B cell (primary cell): ENCODE measurements around the gene TREH. TPM values are rescaled to one million over a fixed set of nuclear protein-coding genes. Genes with fewer than 3 reads are reported as not detected.
"Not testable (repeated sequence)": the region's sequence is repeated elsewhere in the genome, so short reads cannot be mapped to it uniquely, and the experiment has no call there.

Source experiments
- ATAC-seq: fragments of 200-7000 bp; cut with Tn5 transposase; one replicate; pipeline ENCODE4 v1.10.0; 2021; ENCODE audit warnings: low read depth, mild to moderate bottlenecking, moderate number of reproducible peaks, moderate library complexity
- CTCF ChIA-PET: fragments of 350-600 bp; sonication (Branson Sonifier 250); formaldehyde crosslinking; loops from one replicate; lab custom pipeline; 2021; ENCODE audit warnings: antibody characterized with exemption, inconsistent platforms; lab: Charles Lee
- POLR2A ChIA-PET: fragments of 350-600 bp; sonication (Branson Sonifier 250); formaldehyde crosslinking; loops from one replicate; lab custom pipeline; 2021; ENCODE audit warnings: antibody characterized with exemption; lab: Charles Lee
- DNase-seq: peaks from one replicate; pipeline ENCODE4 v3.0.0; 2013
- H2AFZ ChIP-seq: 2 replicates; pipeline ENCODE4 v1.6.1; 2012; ENCODE audit warnings: mild to moderate bottlenecking, low read depth, low read length; ENCODE audit not compliant: insufficient read depth, poor library complexity, severe bottlenecking
- H3K27ac ChIP-seq, 2 donors: 1 replicate in 1 of 2; 2 replicates in 1 of 2; pipeline ENCODE4 v1.5.1; 2012 to 2013; ENCODE audit warnings: low read length in 2 of 2, mild to moderate bottlenecking in 2 of 2, moderate library complexity in 1 of 2
- H3K27me3 ChIP-seq, 4 experiments: fragments of 200-600 bp in 1 of 4; sonication (generic) in 1 of 4; replicated peaks in 1 of 4; 1 replicate in 2 of 4; 2 replicates in 2 of 4; pipeline versions ENCODE4 v1.6.1 to v1.7.0; 2013 to 2016; ENCODE audit warnings: low read length in 3 of 4, mild to moderate bottlenecking in 2 of 4, mixed read lengths in 1 of 4, moderate library complexity in 1 of 4; ENCODE audit not compliant: insufficient read depth in 4 of 4, control insufficient read depth in 3 of 4; ENCODE audit errors: control extremely low read depth in 1 of 4
- H3K36me3 ChIP-seq, 2 experiments: replicated peaks in 1 of 2; 1 replicate in 1 of 2; 2 replicates in 1 of 2; pipeline versions ENCODE4 v1.6.1 to v1.7.1; 2013; ENCODE audit warnings: low read length in 1 of 2; ENCODE audit not compliant: insufficient read depth in 2 of 2, control insufficient read depth in 1 of 2; ENCODE audit errors: control extremely low read depth in 1 of 2, extremely low read depth in 1 of 2
- H3K4me1 ChIP-seq, 2 donors: fragments of 200-600 bp in 1 of 2; sonication (generic) in 1 of 2; 1 replicate in 1 of 2; 2 replicates in 1 of 2; pipeline versions ENCODE4 v1.5.1 to v1.6.1; 2013 to 2017; ENCODE audit warnings: low read length in 2 of 2; ENCODE audit not compliant: control insufficient read depth in 2 of 2, insufficient read depth in 2 of 2
- H3K4me2 ChIP-seq: replicated peaks from 2 replicates; pipeline ENCODE3; 2012; ENCODE audit warnings: mild to moderate bottlenecking, low read depth, low read length; ENCODE audit not compliant: poor library complexity, severe bottlenecking
- H3K4me3 ChIP-seq, 5 experiments: fragments of 200-600 bp in 1 of 5; sonication (generic) in 1 of 5; 1 replicate in 3 of 5; 2 replicates in 2 of 5; pipeline versions ENCODE4 v1.5.1 to v1.7.0; 2011 to 2016; ENCODE audit warnings: low read length in 4 of 5, mild to moderate bottlenecking in 4 of 5, low read depth in 2 of 5, control low read depth in 1 of 5, moderate library complexity in 1 of 5; ENCODE audit not compliant: insufficient read depth in 1 of 5; ENCODE audit errors: control extremely low read depth in 1 of 5, extremely low read depth in 1 of 5
- H3K79me2 ChIP-seq: fragments of 200-600 bp; sonication (generic); one replicate; pipeline ENCODE4 v1.6.0; 2016; ENCODE audit warnings: low read length; ENCODE audit not compliant: control insufficient read depth, insufficient read depth
- H3K9ac ChIP-seq: fragments of 200-600 bp; sonication (generic); 2 replicates; pipeline ENCODE4 v1.6.1; 2017; ENCODE audit warnings: mild to moderate bottlenecking, low read length, moderate library complexity
- H3K9me3 ChIP-seq, 3 donors: one replicate each; pipeline versions ENCODE4 v1.6.1 to v1.7.1; 2013; ENCODE audit warnings: low read length in 2 of 3; ENCODE audit not compliant: control insufficient read depth in 2 of 3, insufficient read depth in 1 of 3; ENCODE audit errors: control extremely low read depth in 1 of 3
- H4K20me1 ChIP-seq: 2 replicates; pipeline ENCODE4 v1.6.0; 2012; ENCODE audit warnings: mild to moderate bottlenecking, low read length; ENCODE audit not compliant: insufficient read depth, control insufficient read depth, poor library complexity, severe bottlenecking
- H3K27ac Mint-ChIP-seq: one replicate; pipeline ENCODE4 v1.8.0; 2021; ENCODE audit warnings: mixed read lengths
- H3K27me3 Mint-ChIP-seq: one replicate; pipeline ENCODE4 v1.8.0; 2021; ENCODE audit warnings: mixed read lengths
- H3K4me1 Mint-ChIP-seq: one replicate; pipeline ENCODE4 v1.8.0; 2021; ENCODE audit warnings: mixed read lengths
- H3K4me3 Mint-ChIP-seq: one replicate; pipeline ENCODE4 v1.8.0; 2021; ENCODE audit warnings: mixed read lengths
- H3K9me3 Mint-ChIP-seq: one replicate; pipeline ENCODE4 v1.8.0; 2022; ENCODE audit warnings: mixed read lengths; ENCODE audit not compliant: insufficient read depth
- EZH2 ChIP-seq: IDR thresholded peaks from 2 replicates; pipeline ENCODE4 v1.6.1; 2012; ENCODE audit warnings: borderline replicate concordance, low read depth, mild to moderate bottlenecking, moderate library complexity, low read length; ENCODE audit not compliant: insufficient read depth, poor library complexity, severe bottlenecking
- WGBS: methylation state at CpG from one replicate; pipeline ENCODE4 v1.1.5; 2013; ENCODE audit warnings: missing lambda C conversion rate; ENCODE audit not compliant: insufficient coverage; 5-methylcytosine and 5-hydroxymethylcytosine counted together
- intact Hi-C: fragments of 100-400 bp; cut with micrococcal nuclease; formaldehyde crosslinking; loops from one replicate; pipeline ENCODE4 v1.10.0; 2022
- polyA plus RNA-seq: library from polyadenylated mRNA; depleted of rRNA; stranded (reverse); fragments of >200 nt; gene quantifications from 2 replicates; pipeline ENCODE4 v1.2.3, GENCODE V29; 2012
- total RNA-seq, 2 donors: library from RNA; stranded (reverse); fragments of 120-200 nt in 1 of 2; gene quantifications; 1 replicate in 1 of 2; 2 replicates in 1 of 2; pipeline versions ENCODE4 v1.2.3 to v1.2.4, GENCODE V29; 2013 to 2022
- TF ChIP-seq, protein P1 (sequence below): fragments of 200-600 bp; IDR thresholded peaks from one replicate; pipeline ENCODE4 v1.8.0; 2022; ENCODE audit warnings: antibody characterized with exemption, mild to moderate bottlenecking

Gene TREH
- total and polyA plus RNA-seq, 2 donors (not counting 1 experiment from before 2014, with no cell fraction given) = not detected

DNA sequence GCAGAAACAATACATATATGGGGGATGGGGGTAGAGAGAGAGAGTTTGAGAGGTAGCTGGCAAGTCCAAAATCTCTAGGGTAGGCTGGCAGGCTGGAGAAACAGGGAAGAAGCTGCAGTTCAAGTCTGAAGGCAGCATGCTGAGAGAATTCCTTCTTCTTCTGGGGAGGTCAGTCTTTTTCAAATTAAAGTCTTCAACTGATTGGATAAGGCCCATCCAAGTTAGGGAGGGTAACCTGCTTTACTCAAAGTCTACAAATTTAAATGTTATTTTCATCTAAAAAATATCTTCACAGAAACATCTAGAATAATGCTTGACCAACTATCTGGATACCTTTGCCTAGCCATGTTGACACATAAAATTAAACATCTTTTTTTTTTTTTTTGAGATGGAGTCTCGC lies 2.9 kb upstream of the TREH start:
- peaks cover 8% of the 10 kb centered on the region for H3K27me3 Mint-ChIP-seq
- POLR2A ChIA-PET = no interaction called here
- Histone ChIP-seq H3K4me3 (no peak overlapping the region), H3K27me3 (no peaks in the 10 kb centered on the region), H3K79me2 (no peaks in the 10 kb centered on the region), H3K4me2 (no peak overlapping the region), H3K9me3 (no peaks in the 10 kb centered on the region), H3K36me3 (no peaks in the 10 kb centered on the region), H4K20me1 (no peaks in the 10 kb centered on the region), H3K27ac (no peak overlapping the region), H3K4me1 (no peaks in the 10 kb centered on the region), H3K9ac (no peak overlapping the region), H2AFZ (no peak overlapping the region)
- H3K9me3 Mint-ChIP-seq = no peaks in the 10 kb centered on the region
- intact Hi-C loops = no loop called here
- CTCF ChIA-PET = no interaction called here
- H3K4me3 Mint-ChIP-seq = no peak overlapping the region
- no CpG with 5 or more reads among the region's 1 CpG for WGBS
- DNase-seq (no peak), ATAC-seq (no peak)
- TF ChIP-seq, protein P1, sequence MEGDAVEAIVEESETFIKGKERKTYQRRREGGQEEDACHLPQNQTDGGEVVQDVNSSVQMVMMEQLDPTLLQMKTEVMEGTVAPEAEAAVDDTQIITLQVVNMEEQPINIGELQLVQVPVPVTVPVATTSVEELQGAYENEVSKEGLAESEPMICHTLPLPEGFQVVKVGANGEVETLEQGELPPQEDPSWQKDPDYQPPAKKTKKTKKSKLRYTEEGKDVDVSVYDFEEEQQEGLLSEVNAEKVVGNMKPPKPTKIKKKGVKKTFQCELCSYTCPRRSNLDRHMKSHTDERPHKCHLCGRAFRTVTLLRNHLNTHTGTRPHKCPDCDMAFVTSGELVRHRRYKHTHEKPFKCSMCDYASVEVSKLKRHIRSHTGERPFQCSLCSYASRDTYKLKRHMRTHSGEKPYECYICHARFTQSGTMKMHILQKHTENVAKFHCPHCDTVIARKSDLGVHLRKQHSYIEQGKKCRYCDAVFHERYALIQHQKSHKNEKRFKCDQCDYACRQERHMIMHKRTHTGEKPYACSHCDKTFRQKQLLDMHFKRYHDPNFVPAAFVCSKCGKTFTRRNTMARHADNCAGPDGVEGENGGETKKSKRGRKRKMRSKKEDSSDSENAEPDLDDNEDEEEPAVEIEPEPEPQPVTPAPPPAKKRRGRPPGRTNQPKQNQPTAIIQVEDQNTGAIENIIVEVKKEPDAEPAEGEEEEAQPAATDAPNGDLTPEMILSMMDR = no peak
- TF ChIP-seq EZH2 = no peak
- no peak overlapping the region for H3K27ac Mint-ChIP-seq
- H3K4me1 Mint-ChIP-seq = no peaks in the 10 kb centered on the region

DNA sequence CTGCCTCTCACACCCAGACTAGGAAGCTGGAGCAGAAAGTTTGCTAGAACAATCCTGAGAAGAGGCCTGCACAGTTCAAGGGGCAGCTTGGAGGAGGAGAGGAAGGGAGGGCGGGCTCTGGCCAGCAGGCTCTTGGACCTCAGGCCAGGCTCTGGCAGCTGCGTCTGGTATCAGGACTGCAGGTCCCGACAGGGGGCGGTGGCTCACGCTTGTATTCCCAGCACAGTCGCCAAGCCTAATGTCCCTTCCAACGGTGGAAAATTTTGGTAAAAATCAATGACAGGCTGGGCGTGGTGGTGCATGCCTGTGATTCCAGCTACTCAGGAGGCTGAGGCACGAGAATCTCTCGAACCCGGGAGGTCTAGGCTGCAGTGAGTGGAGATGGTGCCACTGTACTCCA lies 542 bp downstream of the TREH start:
- H3K4me3 Mint-ChIP-seq, H2AFZ ChIP-seq, H3K4me2 ChIP-seq, H3K27ac Mint-ChIP-seq, H4K20me1 ChIP-seq, H3K4me1 ChIP-seq, H3K9ac ChIP-seq, DNase-seq, H3K27ac ChIP-seq, H3K27me3 Mint-ChIP-seq, H3K4me3 ChIP-seq, intact Hi-C loops, H3K4me1 Mint-ChIP-seq, H3K79me2 ChIP-seq, CTCF ChIA-PET, H3K36me3 ChIP-seq, H3K27me3 ChIP-seq, ATAC-seq, POLR2A ChIA-PET, H3K9me3 Mint-ChIP-seq: not testable (repeated sequence)
- 66% methylated on average over 11 of the region's 11 CpGs for WGBS
- peaks cover 0 to 13% (median 6%) of the 10 kb centered on the region in 3 donors for H3K9me3 ChIP-seq
